Measurements from ENCODE around the gene MYOZ3. TPM values are rescaled to one million over a fixed set of nuclear protein-coding genes. Genes with fewer than 3 reads are reported as not detected.

MYOZ3 gene
- total RNA-seq: not detected

GRCh38 chr5:150661086-150661485 lies at the start of gene MYOZ3:
MYOZ3 (plus strand) TSS chr5:150661251; CDS start chr5:150662942, 1,691 bp downstream.
- no peak for ATAC-seq

- peak; percentile 63 for ATAC-seq
These were observed 48.6 kb upstream of the MYOZ3 start for GRCh38 chr5:150612405-150612804.

- no peak for ATAC-seq
These were observed 48.0 kb upstream of the MYOZ3 start for GRCh38 chr5:150612905-150613670.

GRCh38 chr5:150613991-150614660 lies 46.9 kb upstream of the MYOZ3 start:
- no peak for ATAC-seq

- no peak for ATAC-seq
These were observed 46.4 kb upstream of the MYOZ3 start for GRCh38 chr5:150614661-150615060.

GRCh38 chr5:150615141-150615699 lies 45.8 kb upstream of the MYOZ3 start:
- peak; percentile 61 for ATAC-seq

GRCh38 chr5:150616024-150616470 lies 45.0 kb upstream of the MYOZ3 start:
- no peak for ATAC-seq

- no peak for ATAC-seq
These were observed 44.5 kb upstream of the MYOZ3 start for GRCh38 chr5:150616506-150616905.

- no peak for ATAC-seq
These were observed 42.9 kb upstream of the MYOZ3 start for GRCh38 chr5:150618163-150618562.

- no peak for ATAC-seq
These were observed 42.3 kb upstream of the MYOZ3 start for GRCh38 chr5:150618588-150619281.

- peak; percentile 5 for ATAC-seq
These were observed 41.5 kb upstream of the MYOZ3 start for GRCh38 chr5:150619359-150620230.

GRCh38 chr5:150621301-150621700 lies 39.8 kb upstream of the MYOZ3 start:
- ATAC-seq: no peak

GRCh38 chr5:150622157-150622556 lies 38.9 kb upstream of the MYOZ3 start:
- ATAC-seq: no peak

- ATAC-seq: no peak
These were observed 37.7 kb upstream of the MYOZ3 start for GRCh38 chr5:150623152-150623877.

GRCh38 chr5:150623878-150624216 lies 37.2 kb upstream of the MYOZ3 start:
- ATAC-seq: no peak

- ATAC-seq: peak; percentile 19
These were observed 36.5 kb upstream of the MYOZ3 start for GRCh38 chr5:150624334-150625163.

- no peak for ATAC-seq
These were observed 35.9 kb upstream of the MYOZ3 start for GRCh38 chr5:150625164-150625535.

- no peak for ATAC-seq
These were observed 35.0 kb upstream of the MYOZ3 start for GRCh38 chr5:150625831-150626746.

GRCh38 chr5:150626853-150627276 lies 34.2 kb upstream of the MYOZ3 start:
- ATAC-seq: peak; percentile 81

All from esophagus mucosa (tissue), 1 donor.